ENCODE data around the gene ABHD16A. TPM values are rescaled to one million over a fixed set of nuclear protein-coding genes. Genes with fewer than 3 reads are reported as not detected.
A peak's percentile ranks its signal among the peaks of the same experiment; 100 is the strongest.

Gene ABHD16A
- total and polyA plus RNA-seq, 2 of the 13 experiments (the other 11 are each of a cell fraction or from before 2014, with no cell fraction given) = 43.5 to 45.4 TPM

GRCh38 chr6:31734821-31735406 is 31.8 kb upstream of the ABHD16A start (continued):
- TF ChIP-seq SAFB2 (CRISPR knock-in tag; IDR thresholded peaks at IDR 0.05; ENCODE audit: borderline replicate concordance, low read depth) (no peak), ZNF615 (CRISPR knock-in tag; IDR thresholded peaks at IDR 0.05; ENCODE audit: borderline replicate concordance) (no peak), FOXK1 (CRISPR knock-in tag; IDR thresholded peaks at IDR 0.05; ENCODE audit: borderline replicate concordance, low read depth) (peak; percentile 1; the same call in 1 of the 2 replicates), FOSL1 (CRISPR knock-in tag; IDR thresholded peaks at IDR 0.05; ENCODE audit: borderline replicate concordance) (peak; percentile 66; the same call in 1 of the 2 replicates), SRSF4 (IDR thresholded peaks at IDR 0.05; ENCODE audit: low read depth, low read length, poor library complexity, severe bottlenecking) (no peak), ZNF282 (IDR thresholded peaks at IDR 0.05; ENCODE audit: partially characterized antibody) (no peak), ZNF780A (CRISPR knock-in tag; IDR thresholded peaks at IDR 0.05) (no peak), ZBTB42 (CRISPR knock-in tag; IDR thresholded peaks at IDR 0.05) (no peak; the same call in 1 of the 2 replicates), GTF3A (CRISPR knock-in tag; conservative IDR thresholded peaks at IDR 0.05) (no peak), ARID5B (CRISPR knock-in tag; IDR thresholded peaks at IDR 0.05) (no peak), MTERF4 (CRISPR knock-in tag; IDR thresholded peaks at IDR 0.05) (no peak), ZFP37 (CRISPR knock-in tag; IDR thresholded peaks at IDR 0.05; ENCODE audit: borderline replicate concordance) (no peak), SP4 (CRISPR knock-in tag; IDR thresholded peaks at IDR 0.05) (0 out of 2 replicates have a peak, but pooled peaks have one; percentile 43), PHF5A (CRISPR knock-in tag; IDR thresholded peaks at IDR 0.05; ENCODE audit: low read depth, unreplicated experiment) (no peak)
- TF ChIP-seq, protein P1, sequence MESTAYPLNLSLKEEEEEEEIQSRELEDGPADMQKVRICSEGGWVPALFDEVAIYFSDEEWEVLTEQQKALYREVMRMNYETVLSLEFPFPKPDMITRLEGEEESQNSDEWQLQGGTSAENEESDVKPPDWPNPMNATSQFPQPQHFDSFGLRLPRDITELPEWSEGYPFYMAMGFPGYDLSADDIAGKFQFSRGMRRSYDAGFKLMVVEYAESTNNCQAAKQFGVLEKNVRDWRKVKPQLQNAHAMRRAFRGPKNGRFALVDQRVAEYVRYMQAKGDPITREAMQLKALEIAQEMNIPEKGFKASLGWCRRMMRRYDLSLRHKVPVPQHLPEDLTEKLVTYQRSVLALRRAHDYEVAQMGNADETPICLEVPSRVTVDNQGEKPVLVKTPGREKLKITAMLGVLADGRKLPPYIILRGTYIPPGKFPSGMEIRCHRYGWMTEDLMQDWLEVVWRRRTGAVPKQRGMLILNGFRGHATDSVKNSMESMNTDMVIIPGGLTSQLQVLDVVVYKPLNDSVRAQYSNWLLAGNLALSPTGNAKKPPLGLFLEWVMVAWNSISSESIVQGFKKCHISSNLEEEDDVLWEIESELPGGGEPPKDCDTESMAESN (CRISPR knock-in tag; conservative IDR thresholded peaks at IDR 0.05) = no peak
- TF ChIP-seq, protein P2, sequence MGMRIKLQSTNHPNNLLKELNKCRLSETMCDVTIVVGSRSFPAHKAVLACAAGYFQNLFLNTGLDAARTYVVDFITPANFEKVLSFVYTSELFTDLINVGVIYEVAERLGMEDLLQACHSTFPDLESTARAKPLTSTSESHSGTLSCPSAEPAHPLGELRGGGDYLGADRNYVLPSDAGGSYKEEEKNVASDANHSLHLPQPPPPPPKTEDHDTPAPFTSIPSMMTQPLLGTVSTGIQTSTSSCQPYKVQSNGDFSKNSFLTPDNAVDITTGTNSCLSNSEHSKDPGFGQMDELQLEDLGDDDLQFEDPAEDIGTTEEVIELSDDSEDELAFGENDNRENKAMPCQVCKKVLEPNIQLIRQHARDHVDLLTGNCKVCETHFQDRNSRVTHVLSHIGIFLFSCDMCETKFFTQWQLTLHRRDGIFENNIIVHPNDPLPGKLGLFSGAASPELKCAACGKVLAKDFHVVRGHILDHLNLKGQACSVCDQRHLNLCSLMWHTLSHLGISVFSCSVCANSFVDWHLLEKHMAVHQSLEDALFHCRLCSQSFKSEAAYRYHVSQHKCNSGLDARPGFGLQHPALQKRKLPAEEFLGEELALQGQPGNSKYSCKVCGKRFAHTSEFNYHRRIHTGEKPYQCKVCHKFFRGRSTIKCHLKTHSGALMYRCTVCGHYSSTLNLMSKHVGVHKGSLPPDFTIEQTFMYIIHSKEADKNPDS (CRISPR knock-in tag; IDR thresholded peaks at IDR 0.05) = no peak
- TF ChIP-seq, protein P3, sequence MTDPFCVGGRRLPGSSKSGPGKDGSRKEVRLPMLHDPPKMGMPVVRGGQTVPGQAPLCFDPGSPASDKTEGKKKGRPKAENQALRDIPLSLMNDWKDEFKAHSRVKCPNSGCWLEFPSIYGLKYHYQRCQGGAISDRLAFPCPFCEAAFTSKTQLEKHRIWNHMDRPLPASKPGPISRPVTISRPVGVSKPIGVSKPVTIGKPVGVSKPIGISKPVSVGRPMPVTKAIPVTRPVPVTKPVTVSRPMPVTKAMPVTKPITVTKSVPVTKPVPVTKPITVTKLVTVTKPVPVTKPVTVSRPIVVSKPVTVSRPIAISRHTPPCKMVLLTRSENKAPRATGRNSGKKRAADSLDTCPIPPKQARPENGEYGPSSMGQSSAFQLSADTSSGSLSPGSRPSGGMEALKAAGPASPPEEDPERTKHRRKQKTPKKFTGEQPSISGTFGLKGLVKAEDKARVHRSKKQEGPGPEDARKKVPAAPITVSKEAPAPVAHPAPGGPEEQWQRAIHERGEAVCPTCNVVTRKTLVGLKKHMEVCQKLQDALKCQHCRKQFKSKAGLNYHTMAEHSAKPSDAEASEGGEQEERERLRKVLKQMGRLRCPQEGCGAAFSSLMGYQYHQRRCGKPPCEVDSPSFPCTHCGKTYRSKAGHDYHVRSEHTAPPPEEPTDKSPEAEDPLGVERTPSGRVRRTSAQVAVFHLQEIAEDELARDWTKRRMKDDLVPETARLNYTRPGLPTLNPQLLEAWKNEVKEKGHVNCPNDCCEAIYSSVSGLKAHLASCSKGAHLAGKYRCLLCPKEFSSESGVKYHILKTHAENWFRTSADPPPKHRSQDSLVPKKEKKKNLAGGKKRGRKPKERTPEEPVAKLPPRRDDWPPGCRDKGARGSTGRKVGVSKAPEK (CRISPR knock-in tag; IDR thresholded peaks at IDR 0.05; ENCODE audit: borderline replicate concordance) = no peak
